Smooth muscle cell (in vitro differentiated cells): Measurements from ENCODE around the gene WDR6. TPM values are rescaled to one million over a fixed set of nuclear protein-coding genes. Genes with fewer than 3 reads are reported as not detected.

Experiments
- DNase-seq: peaks from one replicate; lab custom pipeline; 2025; ENCODE audit not compliant: unreplicated experiment; lab: John Stamatoyannopoulos, UW
- H2AFZ ChIP-seq: fragments of 200-600 bp; sonication (generic); 2 replicates; pipeline ENCODE4 v1.6.0; 2016; ENCODE audit warnings: antibody characterized with exemption, low read depth, mild to moderate bottlenecking
- H3F3A ChIP-seq: fragments of 200-600 bp; sonication (generic); 2 replicates; pipeline ENCODE4 v1.6.0; 2017; ENCODE audit warnings: antibody characterized with exemption, low read depth
- H3K27ac ChIP-seq: fragments of 200-600 bp; sonication (generic); 2 replicates; pipeline ENCODE4 v1.5.1; 2016; ENCODE audit warnings: low read depth, mild to moderate bottlenecking
- H3K27me3 ChIP-seq: fragments of 200-600 bp; sonication (generic); 2 replicates; pipeline ENCODE4 v1.6.1; 2016; ENCODE audit warnings: low read depth, mild to moderate bottlenecking
- H3K36me3 ChIP-seq: fragments of 200-600 bp; sonication (generic); 2 replicates; pipeline ENCODE4 v1.5.1; 2016; ENCODE audit warnings: low read depth
- H3K4me1 ChIP-seq: fragments of 200-600 bp; sonication (generic); 2 replicates; pipeline ENCODE4 v1.5.1; 2016; ENCODE audit warnings: low read depth
- H3K4me2 ChIP-seq: fragments of 200-600 bp; sonication (generic); 2 replicates; pipeline ENCODE4 v1.6.0; 2016; ENCODE audit warnings: mild to moderate bottlenecking
- H3K4me3 ChIP-seq: fragments of 200-600 bp; sonication (generic); 2 replicates; pipeline ENCODE4 v1.5.1; 2016; ENCODE audit warnings: mild to moderate bottlenecking
- H3K79me2 ChIP-seq: fragments of 200-600 bp; sonication (generic); 2 replicates; pipeline ENCODE4 v1.6.0; 2016; ENCODE audit warnings: low read depth, mild to moderate bottlenecking
- H3K9ac ChIP-seq: fragments of 200-600 bp; sonication (generic); 2 replicates; pipeline ENCODE4 v1.6.0; 2016; ENCODE audit warnings: low read depth
- H3K9me3 ChIP-seq: fragments of 200-600 bp; sonication (generic); replicated peaks from 2 replicates; pipeline ENCODE4 v1.5.1; 2016; ENCODE audit warnings: low read depth
- H4K20me1 ChIP-seq: fragments of 200-600 bp; sonication (generic); 2 replicates; pipeline ENCODE4 v1.6.0; 2016; ENCODE audit warnings: low read depth
- CTCF ChIP-seq: fragments of 200-600 bp; sonication (generic); IDR thresholded peaks from 2 replicates; pipeline ENCODE4 v1.5.1; 2017; ENCODE audit warnings: borderline replicate concordance, mild to moderate bottlenecking, antibody characterized with exemption; ENCODE audit not compliant: insufficient read depth, poor library complexity, severe bottlenecking
- WGBS: methylation state at CpG from one replicate; pipeline ENCODE4 v1.1.7; 2016; ENCODE audit warnings: low lambda C conversion rate; 5-methylcytosine and 5-hydroxymethylcytosine counted together
- polyA plus RNA-seq: library from polyadenylated mRNA; unstranded; fragments of >200 nt; fragmentation: Nextera tagmentation; extraction: Ambion mirVana; gene quantifications from 2 replicates; pipeline ENCODE4 v1.2.1, GENCODE V29; 2016
- total RNA-seq: library from RNA; depleted of rRNA; stranded (reverse); fragments of >200 nt; gene quantifications from 2 replicates; pipeline ENCODE4 v1.2.3, GENCODE V29; 2014

Gene WDR6
- total and polyA plus RNA-seq, 2 experiments from 2014 or later, result 61.8 to 86.8 TPM

DNA sequence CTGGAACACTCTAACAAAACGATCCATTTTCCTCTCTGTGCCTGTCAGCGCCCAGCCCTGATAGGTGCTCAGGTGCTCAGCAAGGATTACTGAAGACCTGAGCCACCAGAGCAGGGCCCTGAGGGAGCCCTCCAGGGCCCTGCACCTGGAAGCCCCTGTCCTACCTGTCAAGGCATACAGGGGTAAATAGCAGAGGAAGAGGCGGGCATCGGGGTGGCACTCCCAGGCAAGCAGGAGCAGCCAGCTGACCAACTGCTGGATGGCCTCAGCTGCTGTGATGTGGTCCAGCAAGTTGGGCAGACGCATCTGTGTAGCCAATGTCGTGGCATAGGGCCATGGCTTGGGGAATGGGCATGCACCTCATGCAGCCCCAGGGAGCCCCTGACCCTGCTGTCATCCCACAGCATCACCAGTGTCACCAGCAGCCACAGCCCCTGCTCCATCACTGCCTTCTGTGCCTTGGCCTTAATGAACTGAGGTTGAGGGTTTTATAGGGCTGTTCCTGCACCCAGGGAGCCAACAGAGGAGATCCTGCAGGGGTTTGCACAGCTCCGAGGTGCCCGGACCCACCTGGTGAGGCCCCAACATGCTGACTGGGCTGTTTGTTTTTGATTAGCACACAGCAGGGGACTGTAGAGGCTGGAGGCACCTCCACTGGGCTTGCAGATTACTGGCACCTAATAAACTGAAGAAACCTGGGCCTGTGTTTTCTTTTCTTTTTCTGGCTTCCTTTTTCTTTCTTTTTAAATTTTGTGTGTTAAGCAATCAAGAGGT lies 7.9 kb upstream of the WDR6 start:
- no peak for DNase-seq
- 92% methylated on average over 8 of the region's 8 CpGs for WGBS
- no peak overlapping the region for H3K27ac ChIP-seq

DNA sequence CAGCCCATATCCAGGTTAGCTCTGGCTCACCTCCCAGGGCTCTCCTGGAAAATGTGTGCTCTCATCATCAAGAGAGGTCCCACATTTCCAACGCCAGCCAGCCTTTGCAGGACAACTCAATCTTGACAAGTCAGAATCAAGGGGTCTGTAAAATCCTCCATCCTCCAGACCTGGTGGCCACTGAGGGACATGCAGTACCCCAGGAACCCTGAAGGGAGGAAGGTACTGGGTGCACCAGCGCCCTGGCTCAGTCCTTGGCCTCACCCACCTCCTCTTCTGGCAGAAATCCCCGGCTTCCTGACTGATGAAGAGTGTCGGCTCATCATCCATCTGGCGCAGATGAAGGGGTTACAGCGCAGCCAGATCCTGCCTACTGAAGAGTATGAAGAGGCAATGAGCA lies 6.0 kb upstream of the WDR6 start:
- WGBS, result 96% methylated on average over 6 of the region's 6 CpGs
- H4K20me1 ChIP-seq, result no peaks in the 10 kb centered on the region

More for the DNA sequence above, 7.9 kb upstream of the WDR6 start:
- Histone ChIP-seq H3K4me3 (no peak overlapping the region), H3K36me3 (no peaks in the 10 kb centered on the region), H3K9me3 (no peaks in the 10 kb centered on the region), H3K9ac (no peak overlapping the region), H3K4me1 (peaks cover 8% of the 10 kb centered on the region), H3K27me3 (no peaks in the 10 kb centered on the region), H3K4me2 (no peak overlapping the region), H2AFZ (no peak overlapping the region), H3K79me2 (no peaks in the 10 kb centered on the region), H4K20me1 (no peaks in the 10 kb centered on the region), H3F3A (no peaks in the 10 kb centered on the region)
- TF ChIP-seq CTCF, result no peak

GRCh38 chr3:49004352-49005302 lies 2.6 kb upstream of the WDR6 start:
- Histone ChIP-seq H3K4me1 (peaks cover 16% of the 10 kb centered on the region), H3K9me3 (no peaks in the 10 kb centered on the region), H2AFZ (no peak overlapping the region), H3K27ac (no peak overlapping the region), H3K36me3 (no peaks in the 10 kb centered on the region), H3K27me3 (no peaks in the 10 kb centered on the region), H3K4me3 (no peak overlapping the region), H4K20me1 (peaks cover 17% of the 10 kb centered on the region), H3K79me2 (peaks cover 22% of the 10 kb centered on the region), H3K4me2 (no peak overlapping the region), H3K9ac (no peak overlapping the region), H3F3A (peaks cover 4% of the 10 kb centered on the region)
- 92% methylated on average over 16 of the region's 16 CpGs for WGBS
- no peak for DNase-seq
- no peak for TF ChIP-seq CTCF

More for the DNA sequence above, 6.0 kb upstream of the WDR6 start:
- no peaks in the 10 kb centered on the region for H3K9me3 ChIP-seq
- no peak overlapping the region for H3K27ac ChIP-seq
- no peaks in the 10 kb centered on the region for H3K27me3 ChIP-seq
- H3K4me1 ChIP-seq, result peaks cover 9% of the 10 kb centered on the region
- no peak overlapping the region for H2AFZ ChIP-seq
- no peaks in the 10 kb centered on the region for H3F3A ChIP-seq
- DNase-seq, result no peak
- H3K4me3 ChIP-seq, result no peak overlapping the region
- TF ChIP-seq CTCF, result no peak
- no peaks in the 10 kb centered on the region for H3K36me3 ChIP-seq
- H3K4me2 ChIP-seq, result no peak overlapping the region
- no peak overlapping the region for H3K9ac ChIP-seq
- no peaks in the 10 kb centered on the region for H3K79me2 ChIP-seq
